VCaP (cell line): ENCODE data around the gene CSF1.

Experiments
- H3K27ac ChIP-seq: fragments of 450-650 bp; 2 replicates; pipeline ENCODE4 v1.5.1; 2017
- CTCF ChIP-seq: fragments of 450-650 bp; conservative IDR thresholded peaks from 2 replicates; pipeline ENCODE4 v1.5.1; 2017; ENCODE audit warnings: mild to moderate bottlenecking, moderate library complexity

The CSF1 gene

GRCh38 chr1:109927911-109928321, 17.3 kb downstream of the CSF1 start:
- H3K27ac ChIP-seq, result no peak overlapping the region
- no peak for TF ChIP-seq CTCF

- no peak overlapping the region; the same call in 1 of the 2 replicates for H3K27ac ChIP-seq
- TF ChIP-seq CTCF, result no peak
These were observed 18.0 kb downstream of the CSF1 start for GRCh38 chr1:109928591-109929111.

- no peak for TF ChIP-seq CTCF
- no peak overlapping the region; the same call in 1 of the 2 replicates for H3K27ac ChIP-seq
These were observed 18.5 kb downstream of the CSF1 start for GRCh38 chr1:109929170-109929569.

GRCh38 chr1:109929588-109930251, 19.1 kb downstream of the CSF1 start:
- H3K27ac ChIP-seq, result no peak overlapping the region
- TF ChIP-seq CTCF, result no peak

- no peak overlapping the region for H3K27ac ChIP-seq
- TF ChIP-seq CTCF, result no peak
These were observed 19.8 kb downstream of the CSF1 start for GRCh38 chr1:109930252-109930993.

- no peak for TF ChIP-seq CTCF
- H3K27ac ChIP-seq, result no peak overlapping the region
These were observed 20.6 kb downstream of the CSF1 start for GRCh38 chr1:109931189-109931731.

- no peak overlapping the region for H3K27ac ChIP-seq
- no peak for TF ChIP-seq CTCF
These were observed 21.4 kb downstream of the CSF1 start for GRCh38 chr1:109931911-109932636.
